Endodermal cell (in vitro differentiated cells): ENCODE data around the gene DTNA. TPM values are rescaled to one million over a fixed set of nuclear protein-coding genes. Genes with fewer than 3 reads are reported as not detected.

Experiments used
- DNase-seq: peaks from one replicate; pipeline ENCODE4 v3.0.0-alpha.2; 2017
- H3K27ac ChIP-seq: 2 replicates; pipeline ENCODE4 v1.5.1; 2013; ENCODE audit warnings: mild to moderate bottlenecking, low read depth, low read length, moderate library complexity
- H3K27me3 ChIP-seq: 2 replicates; pipeline ENCODE4 v1.6.1; 2013; ENCODE audit warnings: mild to moderate bottlenecking, low read length, moderate library complexity; ENCODE audit not compliant: insufficient read depth, control insufficient read depth, poor library complexity, severe bottlenecking
- H3K36me3 ChIP-seq: 2 replicates; pipeline ENCODE4 v1.7.0; 2013; ENCODE audit warnings: mild to moderate bottlenecking, low read length, moderate library complexity; ENCODE audit not compliant: control insufficient read depth, insufficient read depth
- H3K4me1 ChIP-seq: one replicate; pipeline ENCODE4 v1.7.0; 2013; ENCODE audit warnings: low read length; ENCODE audit not compliant: control insufficient read depth, insufficient read depth
- H3K4me3 ChIP-seq: 2 replicates; pipeline ENCODE4 v1.5.1; 2013; ENCODE audit warnings: mild to moderate bottlenecking, low read length, moderate library complexity
- H3K9ac ChIP-seq: 2 replicates; pipeline ENCODE4 v1.6.1; 2013; ENCODE audit warnings: mild to moderate bottlenecking, low read length, moderate library complexity; ENCODE audit not compliant: poor library complexity, severe bottlenecking; ENCODE audit errors: extremely low read depth
- H3K9me3 ChIP-seq: 2 replicates; pipeline ENCODE4 v1.6.1; 2013; ENCODE audit warnings: mild to moderate bottlenecking, low read length, moderate library complexity; ENCODE audit not compliant: control insufficient read depth
- H3K27ac Mint-ChIP-seq: 2 replicates; pipeline ENCODE4 v1.8.0; 2020; ENCODE audit warnings: mixed read lengths
- H3K27me3 Mint-ChIP-seq: 2 replicates; pipeline ENCODE4 v1.8.0; 2021; ENCODE audit warnings: mild to moderate bottlenecking, mixed read lengths; ENCODE audit not compliant: insufficient read depth
- H3K36me3 Mint-ChIP-seq: 2 replicates; pipeline ENCODE4 v1.8.0; 2020; ENCODE audit warnings: low read depth, mixed read lengths
- H3K4me1 Mint-ChIP-seq: 2 replicates; pipeline ENCODE4 v1.8.0; 2020; ENCODE audit warnings: mixed read lengths
- H3K4me3 Mint-ChIP-seq: 2 replicates; pipeline ENCODE4 v1.8.0; 2020; ENCODE audit warnings: mild to moderate bottlenecking, moderate library complexity, mixed read lengths
- H3K9me3 Mint-ChIP-seq: 2 replicates; pipeline ENCODE4 v1.8.0; 2020; ENCODE audit warnings: mild to moderate bottlenecking, mixed read lengths
- WGBS, 2 experiments: methylation state at CpG; one replicate each; pipeline versions ENCODE4 v1.1.5 to v1.1.7; 2013; ENCODE audit warnings: missing lambda C conversion rate in 2 of 2, mixed read lengths in 1 of 2; ENCODE audit not compliant: insufficient coverage in 1 of 2, insufficient read length in 1 of 2; 5-methylcytosine and 5-hydroxymethylcytosine counted together
- total RNA-seq, 2 donors: library from RNA; stranded (reverse); fragmentation: NEBNext Ultra II Directional in 1 of 2; extraction: Animal tissue kit (Norgen Biotek cat#: 25700) in 1 of 2; gene quantifications; 2 replicates in 1 of 2; 3 replicates in 1 of 2; pipeline ENCODE4 v1.2.1, GENCODE V29; 2021
- TF ChIP-seq, protein P1 (sequence below): fragments of 200-600 bp; sonication (generic); conservative IDR thresholded peaks from 2 replicates; pipeline ENCODE4 v1.5.0; 2021; ENCODE audit warnings: antibody characterized with exemption, mild to moderate bottlenecking

Gene DTNA
- total RNA-seq, 2 donors from 2014 or later: 45.6 to 51.6 TPM

DNA sequence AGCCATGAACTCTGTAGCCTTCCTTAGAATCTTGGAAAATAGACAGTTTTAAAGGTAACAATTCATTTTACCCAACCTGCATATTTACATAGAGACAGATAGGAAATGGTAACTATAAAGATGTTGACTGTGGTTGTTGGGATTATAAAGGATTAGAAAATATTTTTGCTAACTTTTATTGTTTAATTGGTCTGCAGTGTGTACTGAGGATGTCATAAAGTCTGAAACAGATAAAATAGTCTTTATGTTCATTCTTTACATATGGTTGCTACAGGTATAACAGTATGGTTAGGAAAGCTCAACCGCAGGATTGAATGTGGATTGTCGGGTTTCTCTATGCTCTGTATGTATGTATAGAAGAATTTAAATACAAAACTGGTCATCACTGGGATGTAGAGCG lies 7.3 kb upstream of the DTNA start:
- TF ChIP-seq, protein P1, sequence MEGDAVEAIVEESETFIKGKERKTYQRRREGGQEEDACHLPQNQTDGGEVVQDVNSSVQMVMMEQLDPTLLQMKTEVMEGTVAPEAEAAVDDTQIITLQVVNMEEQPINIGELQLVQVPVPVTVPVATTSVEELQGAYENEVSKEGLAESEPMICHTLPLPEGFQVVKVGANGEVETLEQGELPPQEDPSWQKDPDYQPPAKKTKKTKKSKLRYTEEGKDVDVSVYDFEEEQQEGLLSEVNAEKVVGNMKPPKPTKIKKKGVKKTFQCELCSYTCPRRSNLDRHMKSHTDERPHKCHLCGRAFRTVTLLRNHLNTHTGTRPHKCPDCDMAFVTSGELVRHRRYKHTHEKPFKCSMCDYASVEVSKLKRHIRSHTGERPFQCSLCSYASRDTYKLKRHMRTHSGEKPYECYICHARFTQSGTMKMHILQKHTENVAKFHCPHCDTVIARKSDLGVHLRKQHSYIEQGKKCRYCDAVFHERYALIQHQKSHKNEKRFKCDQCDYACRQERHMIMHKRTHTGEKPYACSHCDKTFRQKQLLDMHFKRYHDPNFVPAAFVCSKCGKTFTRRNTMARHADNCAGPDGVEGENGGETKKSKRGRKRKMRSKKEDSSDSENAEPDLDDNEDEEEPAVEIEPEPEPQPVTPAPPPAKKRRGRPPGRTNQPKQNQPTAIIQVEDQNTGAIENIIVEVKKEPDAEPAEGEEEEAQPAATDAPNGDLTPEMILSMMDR: no peak
- DNase-seq: no peak
- no peaks in the 10 kb centered on the region for H3K27me3 ChIP-seq
- H3K4me3 ChIP-seq: no peak overlapping the region
- H3K9ac ChIP-seq: no peak overlapping the region
- Mint-ChIP-seq H3K27me3 (no peaks in the 10 kb centered on the region), H3K9me3 (peaks cover 6% of the 10 kb centered on the region), H3K27ac (no peak overlapping the region), H3K4me1 (peaks cover 11% of the 10 kb centered on the region), H3K4me3 (no peak overlapping the region), H3K36me3 (peaks cover 9% of the 10 kb centered on the region)
- WGBS, 2 experiments: 96% methylated on average over 3 of the region's 3 CpGs; no CpG with 5 or more reads in 1 of the 2 experiments
- H3K27ac ChIP-seq: no peak overlapping the region
- no peaks in the 10 kb centered on the region for H3K36me3 ChIP-seq
- peaks cover 6% of the 10 kb centered on the region for H3K9me3 ChIP-seq
- H3K4me1 ChIP-seq: no peaks in the 10 kb centered on the region

DNA sequence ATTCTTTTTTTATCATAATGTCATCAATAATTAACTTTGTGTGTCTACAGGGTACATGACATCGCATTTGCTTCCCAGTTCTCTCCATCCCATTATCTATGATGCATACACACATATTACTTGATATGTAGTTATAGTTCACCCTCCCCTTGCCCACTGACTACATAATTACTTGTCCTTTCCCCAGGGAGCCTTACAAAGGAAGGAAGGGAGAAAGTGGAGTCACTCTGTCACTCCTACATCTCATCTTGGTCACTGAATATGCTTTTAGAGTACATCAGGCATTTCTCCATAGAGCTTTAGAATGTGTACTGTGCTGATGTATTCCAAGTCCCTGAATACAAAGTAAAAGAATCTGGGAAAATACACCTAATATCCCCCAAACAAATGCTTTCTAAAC lies 6.0 kb upstream of the DTNA start:
- Mint-ChIP-seq H3K36me3 (no peaks in the 10 kb centered on the region), H3K27me3 (no peaks in the 10 kb centered on the region), H3K4me3 (no peak overlapping the region), H3K4me1 (peaks cover 13% of the 10 kb centered on the region), H3K9me3 (no peaks in the 10 kb centered on the region), H3K27ac (no peak overlapping the region)
- H3K4me3 ChIP-seq: no peak overlapping the region
- no peaks in the 10 kb centered on the region for H3K4me1 ChIP-seq
- no peaks in the 10 kb centered on the region for H3K27me3 ChIP-seq
- no peak for DNase-seq
- WGBS, 2 experiments: 80% methylated on average over 1 of the region's 1 CpG; no CpG with 5 or more reads in 1 of the 2 experiments
- H3K9ac ChIP-seq: no peak overlapping the region
- no peak overlapping the region for H3K27ac ChIP-seq
- no peaks in the 10 kb centered on the region for H3K36me3 ChIP-seq
- H3K9me3 ChIP-seq: no peaks in the 10 kb centered on the region
- TF ChIP-seq, protein P1: no peak

DNA sequence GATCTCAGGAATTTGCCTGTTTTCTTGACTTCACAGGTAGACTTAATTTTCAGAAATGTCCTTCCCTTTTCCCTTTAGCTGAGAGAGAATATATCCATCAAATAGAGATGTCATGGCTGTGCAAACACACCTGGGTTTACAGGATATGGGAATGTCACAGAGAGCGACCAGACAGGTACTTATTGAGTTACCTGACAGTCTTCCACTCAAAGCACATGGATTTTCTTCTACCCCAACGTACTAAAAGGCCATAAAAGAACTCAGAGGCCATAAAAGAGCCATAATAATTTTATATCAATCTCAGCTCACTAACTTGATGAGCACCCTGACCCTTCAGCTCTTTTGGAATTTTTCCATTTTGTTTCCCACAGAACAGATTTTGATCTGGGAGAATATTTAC lies 5.3 kb upstream of the DTNA start:
- H3K4me3 Mint-ChIP-seq: no peak overlapping the region
- 88 to 95% methylated on average over 2 of the region's 2 CpGs for WGBS, 2 experiments
- Histone ChIP-seq H3K27me3 (no peaks in the 10 kb centered on the region), H3K36me3 (no peaks in the 10 kb centered on the region), H3K9me3 (no peaks in the 10 kb centered on the region), H3K27ac (no peak overlapping the region), H3K9ac (no peak overlapping the region), H3K4me3 (no peak overlapping the region), H3K4me1 (no peaks in the 10 kb centered on the region)
- H3K27ac Mint-ChIP-seq: no peak overlapping the region
- H3K36me3 Mint-ChIP-seq: no peaks in the 10 kb centered on the region
- H3K4me1 Mint-ChIP-seq: peaks cover 10% of the 10 kb centered on the region
- H3K27me3 Mint-ChIP-seq: no peaks in the 10 kb centered on the region
- DNase-seq: no peak
- no peaks in the 10 kb centered on the region for H3K9me3 Mint-ChIP-seq
- TF ChIP-seq, protein P1: no peak
